ENCODE data around the gene LSAMP. TPM values are rescaled to one million over a fixed set of nuclear protein-coding genes. Genes with fewer than 3 reads are reported as not detected.

LSAMP gene
- total and polyA plus RNA-seq, 2 donors (not counting 1 experiment from before 2014, with no cell fraction given) = not detected

DNA sequence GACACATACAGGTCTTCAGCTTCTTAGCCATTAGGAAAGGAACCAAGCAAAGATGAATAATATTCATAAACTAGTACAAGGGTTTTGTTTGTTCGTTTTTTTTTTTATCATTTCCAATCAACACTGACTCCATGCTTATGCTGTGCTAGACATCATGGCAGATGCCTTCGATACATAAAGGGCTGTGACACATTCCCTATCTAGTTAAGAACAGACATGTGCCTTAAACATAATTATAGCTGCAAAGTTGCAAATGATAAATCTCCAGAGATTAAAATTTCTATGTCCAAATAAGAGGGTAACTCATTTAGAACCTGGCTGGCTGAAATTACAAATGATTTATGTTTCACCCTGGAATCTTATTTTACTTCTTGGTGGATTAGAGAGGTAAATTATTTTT lies 386.4 kb downstream of the LSAMP start:
- Histone ChIP-seq H4K20me1 (ENCODE audit: control insufficient read depth, insufficient read depth, low read length, poor library complexity, severe bottlenecking) (no peaks in the 10 kb centered on the region), H3K9me3 (ENCODE audit: control extremely low read depth in 1 of 3, control insufficient read depth in 2 of 3, insufficient read depth in 1 of 3, low read length in 2 of 3) (no peaks in the 10 kb centered on the region), H3K27ac (ENCODE audit: low read length in 2 of 2) (no peak overlapping the region), H3K79me2 (ENCODE audit: control insufficient read depth, insufficient read depth, low read length) (no peaks in the 10 kb centered on the region), H3K4me3 (ENCODE audit: control extremely low read depth in 1 of 5, extremely low read depth in 1 of 5, insufficient read depth in 1 of 5, low read depth in 2 of 5, low read length in 4 of 5) (no peak overlapping the region), H3K4me2 (replicated peaks; ENCODE audit: low read depth, low read length, poor library complexity, severe bottlenecking) (no peak overlapping the region), H3K9ac (ENCODE audit: low read length) (no peak overlapping the region), H2AFZ (ENCODE audit: insufficient read depth, low read depth, low read length, poor library complexity, severe bottlenecking) (no peak overlapping the region), H3K27me3 (replicated peaks in 1 of 4; ENCODE audit: control extremely low read depth in 1 of 4, control insufficient read depth in 3 of 4, insufficient read depth in 4 of 4, low read length in 3 of 4) (no peaks in the 10 kb centered on the region), H3K36me3 (replicated peaks in 1 of 2; ENCODE audit: control extremely low read depth in 1 of 2, control insufficient read depth in 1 of 2, extremely low read depth in 1 of 2, insufficient read depth in 2 of 2, low read length in 1 of 2) (no peaks in the 10 kb centered on the region), H3K4me1 (ENCODE audit: control insufficient read depth in 2 of 2, insufficient read depth in 2 of 2, low read length in 2 of 2) (no peaks in the 10 kb centered on the region)
- CTCF ChIA-PET = no interaction called here
- DNase-seq = no peak
- Mint-ChIP-seq H3K4me1 (peaks cover 10% of the 10 kb centered on the region), H3K27me3 (no peaks in the 10 kb centered on the region), H3K27ac (no peak overlapping the region), H3K4me3 (no peak overlapping the region), H3K9me3 (ENCODE audit: insufficient read depth) (no peaks in the 10 kb centered on the region)
- ATAC-seq (ENCODE audit: low read depth) = no peak
- POLR2A ChIA-PET = no interaction called here
- intact Hi-C loops (cut with micrococcal nuclease) = no loop called here
- no peak for TF ChIP-seq EZH2 (IDR thresholded peaks at IDR 0.05; ENCODE audit: borderline replicate concordance, insufficient read depth, low read depth, low read length, poor library complexity, severe bottlenecking)
- TF ChIP-seq, protein P1, sequence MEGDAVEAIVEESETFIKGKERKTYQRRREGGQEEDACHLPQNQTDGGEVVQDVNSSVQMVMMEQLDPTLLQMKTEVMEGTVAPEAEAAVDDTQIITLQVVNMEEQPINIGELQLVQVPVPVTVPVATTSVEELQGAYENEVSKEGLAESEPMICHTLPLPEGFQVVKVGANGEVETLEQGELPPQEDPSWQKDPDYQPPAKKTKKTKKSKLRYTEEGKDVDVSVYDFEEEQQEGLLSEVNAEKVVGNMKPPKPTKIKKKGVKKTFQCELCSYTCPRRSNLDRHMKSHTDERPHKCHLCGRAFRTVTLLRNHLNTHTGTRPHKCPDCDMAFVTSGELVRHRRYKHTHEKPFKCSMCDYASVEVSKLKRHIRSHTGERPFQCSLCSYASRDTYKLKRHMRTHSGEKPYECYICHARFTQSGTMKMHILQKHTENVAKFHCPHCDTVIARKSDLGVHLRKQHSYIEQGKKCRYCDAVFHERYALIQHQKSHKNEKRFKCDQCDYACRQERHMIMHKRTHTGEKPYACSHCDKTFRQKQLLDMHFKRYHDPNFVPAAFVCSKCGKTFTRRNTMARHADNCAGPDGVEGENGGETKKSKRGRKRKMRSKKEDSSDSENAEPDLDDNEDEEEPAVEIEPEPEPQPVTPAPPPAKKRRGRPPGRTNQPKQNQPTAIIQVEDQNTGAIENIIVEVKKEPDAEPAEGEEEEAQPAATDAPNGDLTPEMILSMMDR (IDR thresholded peaks at IDR 0.05) = no peak
- WGBS (ENCODE audit: insufficient coverage) = no CpG with 5 or more reads among the region's 2 CpGs

DNA sequence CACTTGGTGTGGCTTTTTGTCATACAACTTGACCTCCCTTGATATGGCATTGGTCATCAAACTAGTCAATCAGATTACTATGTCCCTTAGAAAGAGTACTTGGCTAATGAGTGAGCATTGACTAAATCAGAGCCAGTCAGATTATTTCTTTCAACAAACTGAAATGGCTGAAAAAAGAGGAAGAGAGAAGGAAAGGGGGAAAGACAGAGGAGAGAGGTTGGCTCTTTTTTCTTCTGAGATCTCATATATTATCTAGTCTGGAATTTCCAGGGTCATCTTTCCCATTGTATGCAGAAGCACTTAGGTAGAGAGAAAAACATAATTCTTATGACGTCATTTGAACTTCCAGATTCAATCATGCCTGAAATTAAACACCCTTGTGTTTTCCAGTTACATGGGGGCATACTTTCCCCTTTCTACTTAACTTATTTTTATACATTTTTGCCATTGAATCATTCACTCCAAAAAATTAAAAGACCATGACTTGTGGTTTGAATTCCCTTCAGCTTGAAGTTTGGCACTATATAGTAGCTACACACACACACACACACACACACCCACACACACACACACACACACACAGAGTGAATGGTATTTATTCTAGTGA lies 387.8 kb downstream of the LSAMP start:
- Histone ChIP-seq H3K9me3 (ENCODE audit: control extremely low read depth in 1 of 3, control insufficient read depth in 2 of 3, insufficient read depth in 1 of 3, low read length in 2 of 3) (no peaks in the 10 kb centered on the region), H3K36me3 (replicated peaks in 1 of 2; ENCODE audit: control extremely low read depth in 1 of 2, control insufficient read depth in 1 of 2, extremely low read depth in 1 of 2, insufficient read depth in 2 of 2, low read length in 1 of 2) (no peaks in the 10 kb centered on the region), H3K27me3 (replicated peaks in 1 of 4; ENCODE audit: control extremely low read depth in 1 of 4, control insufficient read depth in 3 of 4, insufficient read depth in 4 of 4, low read length in 3 of 4) (no peaks in the 10 kb centered on the region), H4K20me1 (ENCODE audit: control insufficient read depth, insufficient read depth, low read length, poor library complexity, severe bottlenecking) (no peaks in the 10 kb centered on the region), H3K4me3 (ENCODE audit: control extremely low read depth in 1 of 5, extremely low read depth in 1 of 5, insufficient read depth in 1 of 5, low read depth in 2 of 5, low read length in 4 of 5) (no peak overlapping the region), H3K4me1 (ENCODE audit: control insufficient read depth in 2 of 2, insufficient read depth in 2 of 2, low read length in 2 of 2) (no peaks in the 10 kb centered on the region), H3K79me2 (ENCODE audit: control insufficient read depth, insufficient read depth, low read length) (no peaks in the 10 kb centered on the region), H3K27ac (ENCODE audit: low read length in 2 of 2) (no peak overlapping the region), H3K9ac (ENCODE audit: low read length) (no peak overlapping the region), H3K4me2 (replicated peaks; ENCODE audit: low read depth, low read length, poor library complexity, severe bottlenecking) (no peak overlapping the region), H2AFZ (ENCODE audit: insufficient read depth, low read depth, low read length, poor library complexity, severe bottlenecking) (no peak overlapping the region)
- 88% methylated on average over 1 of the region's 1 CpG for WGBS (ENCODE audit: insufficient coverage)
- CTCF ChIA-PET = no interaction called here
- no peaks in the 10 kb centered on the region for H3K9me3 Mint-ChIP-seq (ENCODE audit: insufficient read depth)
- H3K4me3 Mint-ChIP-seq = no peak overlapping the region
- ATAC-seq (ENCODE audit: low read depth) (no peak), DNase-seq (no peak)
- no peaks in the 10 kb centered on the region for H3K27me3 Mint-ChIP-seq
- POLR2A ChIA-PET = no interaction called here
- H3K27ac Mint-ChIP-seq = no peak overlapping the region
- intact Hi-C loops (cut with micrococcal nuclease) = no loop called here
- peaks cover 10% of the 10 kb centered on the region for H3K4me1 Mint-ChIP-seq
- TF ChIP-seq EZH2 (IDR thresholded peaks at IDR 0.05; ENCODE audit: borderline replicate concordance, insufficient read depth, low read depth, low read length, poor library complexity, severe bottlenecking) = no peak
- TF ChIP-seq, protein P1 (IDR thresholded peaks at IDR 0.05) = no peak
